Effector memory CD4-positive, alpha-beta T cell (primary cell): ENCODE results near the gene UBASH3B.

ENCODE experiments used
- DNase-seq, 3 donors: peaks; one replicate each; pipeline ENCODE4 v3.0.0-alpha.2; 2020
- H3K27ac ChIP-seq: 2 replicates; pipeline ENCODE4 v1.7.0; 2013; ENCODE audit warnings: mild to moderate bottlenecking, low read length, moderate library complexity; ENCODE audit not compliant: insufficient read depth, poor library complexity, severe bottlenecking
- H3K27me3 ChIP-seq: replicated peaks from 2 replicates; pipeline ENCODE4 v1.7.0; 2013; ENCODE audit warnings: mild to moderate bottlenecking, low read length; ENCODE audit not compliant: insufficient read depth, control insufficient read depth, poor library complexity, severe bottlenecking
- H3K36me3 ChIP-seq: 2 replicates; pipeline ENCODE4 v1.7.0; 2013; ENCODE audit warnings: mild to moderate bottlenecking, low read length, moderate library complexity; ENCODE audit not compliant: control insufficient read depth, insufficient read depth
- H3K4me1 ChIP-seq: 2 replicates; pipeline ENCODE4 v1.7.0; 2013; ENCODE audit warnings: low read length, mild to moderate bottlenecking; ENCODE audit not compliant: control insufficient read depth, insufficient read depth, poor library complexity, severe bottlenecking
- H3K4me3 ChIP-seq: 2 replicates; pipeline ENCODE4 v1.7.0; 2013; ENCODE audit warnings: low read length, low read depth, mild to moderate bottlenecking; ENCODE audit not compliant: insufficient read depth, poor library complexity, severe bottlenecking
- H3K9me3 ChIP-seq: 2 replicates; pipeline ENCODE4 v1.7.0; 2013; ENCODE audit warnings: mild to moderate bottlenecking, low read length, moderate library complexity; ENCODE audit not compliant: control insufficient read depth

UBASH3B gene

GRCh38 chr11:122625976-122626665 lies 29.4 kb upstream of the UBASH3B start:
- no peak overlapping the region for H3K4me3 ChIP-seq

GRCh38 chr11:122627745-122628144 lies 27.8 kb upstream of the UBASH3B start:
- Histone ChIP-seq H3K27me3 (no peaks in the 10 kb centered on the region), H3K27ac (no peak overlapping the region), H3K9me3 (no peaks in the 10 kb centered on the region), H3K4me1 (no peaks in the 10 kb centered on the region), H3K36me3 (no peaks in the 10 kb centered on the region), H3K4me3 (no peak overlapping the region)
- no peak for DNase-seq

More at GRCh38 chr11:122625976-122626665, 29.4 kb upstream of the UBASH3B start:
- no peaks in the 10 kb centered on the region for H3K36me3 ChIP-seq
- H3K9me3 ChIP-seq: no peaks in the 10 kb centered on the region
- H3K27me3 ChIP-seq: no peaks in the 10 kb centered on the region
- H3K27ac ChIP-seq: no peak overlapping the region
- H3K4me1 ChIP-seq: no peaks in the 10 kb centered on the region
- DNase-seq: no peak

- Histone ChIP-seq H3K27ac (no peak overlapping the region), H3K4me3 (no peak overlapping the region), H3K4me1 (no peaks in the 10 kb centered on the region), H3K27me3 (no peaks in the 10 kb centered on the region), H3K9me3 (no peaks in the 10 kb centered on the region), H3K36me3 (no peaks in the 10 kb centered on the region)
- DNase-seq: peak; percentile 15 to 46 (median 36)
Observed at GRCh38 chr11:122628810-122629555, 26.5 kb upstream of the UBASH3B start.

GRCh38 chr11:122632181-122632824 lies 23.2 kb upstream of the UBASH3B start:
- DNase-seq: no peak
- Histone ChIP-seq H3K4me1 (no peaks in the 10 kb centered on the region), H3K36me3 (no peaks in the 10 kb centered on the region), H3K27me3 (no peaks in the 10 kb centered on the region), H3K27ac (no peak overlapping the region), H3K9me3 (no peaks in the 10 kb centered on the region), H3K4me3 (no peak overlapping the region)

GRCh38 chr11:122633219-122633829 lies 22.2 kb upstream of the UBASH3B start:
- H3K27me3 ChIP-seq: no peaks in the 10 kb centered on the region
- H3K36me3 ChIP-seq: no peaks in the 10 kb centered on the region
- DNase-seq: no peak
- no peak overlapping the region for H3K4me3 ChIP-seq
- H3K4me1 ChIP-seq: no peaks in the 10 kb centered on the region
- no peak overlapping the region for H3K27ac ChIP-seq
- H3K9me3 ChIP-seq: no peaks in the 10 kb centered on the region

GRCh38 chr11:122634501-122634900 lies 21.0 kb upstream of the UBASH3B start:
- Histone ChIP-seq H3K27ac (no peak overlapping the region), H3K36me3 (no peaks in the 10 kb centered on the region), H3K9me3 (no peaks in the 10 kb centered on the region), H3K27me3 (no peaks in the 10 kb centered on the region), H3K4me3 (no peak overlapping the region), H3K4me1 (no peaks in the 10 kb centered on the region)
- no peak for DNase-seq

- Histone ChIP-seq H3K9me3 (no peaks in the 10 kb centered on the region), H3K27me3 (no peaks in the 10 kb centered on the region), H3K36me3 (no peaks in the 10 kb centered on the region), H3K4me3 (no peak overlapping the region), H3K27ac (no peak overlapping the region), H3K4me1 (no peaks in the 10 kb centered on the region)
- DNase-seq: no peak
Observed at GRCh38 chr11:122637541-122637940, 18.0 kb upstream of the UBASH3B start.

GRCh38 chr11:122642472-122642922 lies 13.0 kb upstream of the UBASH3B start:
- Histone ChIP-seq H3K27me3 (no peaks in the 10 kb centered on the region), H3K36me3 (no peaks in the 10 kb centered on the region), H3K9me3 (no peaks in the 10 kb centered on the region), H3K4me1 (no peaks in the 10 kb centered on the region), H3K4me3 (no peak overlapping the region), H3K27ac (no peak overlapping the region)
- DNase-seq: no peak

GRCh38 chr11:122642971-122643370 lies 12.6 kb upstream of the UBASH3B start:
- H3K4me1 ChIP-seq: no peaks in the 10 kb centered on the region
- no peak overlapping the region for H3K27ac ChIP-seq
- no peaks in the 10 kb centered on the region for H3K9me3 ChIP-seq
- no peak overlapping the region for H3K4me3 ChIP-seq
- H3K27me3 ChIP-seq: no peaks in the 10 kb centered on the region
- no peak for DNase-seq
- H3K36me3 ChIP-seq: no peaks in the 10 kb centered on the region
